Measurements from ENCODE around the gene RPS6KL1.
A peak's percentile ranks its signal among the peaks of the same experiment; 100 is the strongest.

Gene RPS6KL1

GRCh38 chr14:74921053-74921620 lies 1.9 kb downstream of the RPS6KL1 start:
- Histone ChIP-seq H3K4me3 (no peak overlapping the region), H3K36me3 (peaks cover 0 to 14% (median 0%) of the 10 kb centered on the region in 11 experiments; a peak in 3 of 22 replicates), H3K27me3 (no peaks in the 10 kb centered on the region), H4K20me1 (no peaks in the 10 kb centered on the region), H3K9me3 (replicated peaks in 1 of 11) (no peaks in the 10 kb centered on the region), H3K9ac (no peak overlapping the region), H3K27ac (no peak overlapping the region), H3K4me2 (no peak overlapping the region; a peak in 1 of 22 replicates), H3K4me1 (peaks cover 23 to 41% (median 29%) of the 10 kb centered on the region in 10 experiments)
- no peak for TF ChIP-seq Cebpa-rat (IDR thresholded peaks at IDR 0.05)

- no peak for TF ChIP-seq Cebpa-rat (IDR thresholded peaks at IDR 0.05)
- Histone ChIP-seq H3K4me1 (peaks cover 23 to 41% (median 30%) of the 10 kb centered on the region in 10 experiments), H3K9me3 (replicated peaks in 1 of 11) (no peaks in the 10 kb centered on the region), H3K4me2 (peak overlapping the region in 7 of 11 experiments; percentile 30 to 77 (median 52); a peak in 10 of 22 replicates), H3K27me3 (no peaks in the 10 kb centered on the region), H3K9ac (peak overlapping the region in 3 of 11 experiments; percentile 4 to 29 (median 8); a peak in 2 of 22 replicates), H3K4me3 (no peak overlapping the region), H3K27ac (peak overlapping the region in 5 of 11 experiments; percentile 17 to 47 (median 24); a peak in 5 of 22 replicates), H4K20me1 (no peaks in the 10 kb centered on the region), H3K36me3 (peaks cover 0 to 14% (median 0%) of the 10 kb centered on the region in 11 experiments; a peak in 3 of 22 replicates)
Measured at GRCh38 chr14:74920281-74920680, 2.8 kb downstream of the RPS6KL1 start.

- no peaks in the 10 kb centered on the region for H4K20me1 ChIP-seq
- H3K36me3 ChIP-seq: peaks cover 0 to 14% (median 0%) of the 10 kb centered on the region in 11 experiments; a peak in 3 of 22 replicates
- H3K27me3 ChIP-seq: no peaks in the 10 kb centered on the region
- peak overlapping the region in 6 of 11 experiments; percentile 17 to 47 (median 25); a peak in 6 of 22 replicates for H3K27ac ChIP-seq
- no peak overlapping the region for H3K4me3 ChIP-seq
- peaks cover 23 to 41% (median 30%) of the 10 kb centered on the region in 10 experiments for H3K4me1 ChIP-seq
- TF ChIP-seq Cebpa-rat (IDR thresholded peaks at IDR 0.05): no peak
- no peaks in the 10 kb centered on the region for H3K9me3 ChIP-seq (replicated peaks in 1 of 11)
- peak overlapping the region in 3 of 11 experiments; percentile 4 to 29 (median 8); a peak in 2 of 22 replicates for H3K9ac ChIP-seq
- H3K4me2 ChIP-seq: peak overlapping the region in 10 of 11 experiments; percentile 1 to 77 (median 42); a peak in 15 of 22 replicates
Measured at GRCh38 chr14:74919421-74920165, 3.5 kb downstream of the RPS6KL1 start.

- peak overlapping the region in 1 of 11 experiments; percentile 34; a peak in 1 of 22 replicates for H3K27ac ChIP-seq
- H3K9me3 ChIP-seq (replicated peaks in 1 of 11): no peaks in the 10 kb centered on the region
- H3K27me3 ChIP-seq: no peaks in the 10 kb centered on the region
Measured at GRCh38 chr14:74918380-74918779, 4.7 kb downstream of the RPS6KL1 start.

GRCh38 chr14:74917646-74918081 lies 5.4 kb downstream of the RPS6KL1 start:
- H3K9me3 ChIP-seq (replicated peaks in 1 of 11): no peaks in the 10 kb centered on the region
- H3K36me3 ChIP-seq: peaks cover 0 to 14% (median 0%) of the 10 kb centered on the region in 11 experiments; a peak in 3 of 22 replicates
- peak overlapping the region in 4 of 11 experiments; percentile 6 to 29 (median 16); a peak in 4 of 22 replicates for H3K9ac ChIP-seq
- H3K27me3 ChIP-seq: no peaks in the 10 kb centered on the region
- H4K20me1 ChIP-seq: no peaks in the 10 kb centered on the region
- peaks cover 18 to 34% (median 27%) of the 10 kb centered on the region in 10 experiments for H3K4me1 ChIP-seq
- peak overlapping the region in 3 of 11 experiments; percentile 10 to 19 (median 11); a peak in 1 of 22 replicates for H3K27ac ChIP-seq
- peak overlapping the region in 1 of 11 experiments; percentile 55; a peak in 2 of 22 replicates for H3K4me2 ChIP-seq
- no peak for TF ChIP-seq Cebpa-rat (IDR thresholded peaks at IDR 0.05)
- no peak overlapping the region for H3K4me3 ChIP-seq

More at GRCh38 chr14:74918380-74918779, 4.7 kb downstream of the RPS6KL1 start:
- Histone ChIP-seq H4K20me1 (no peaks in the 10 kb centered on the region), H3K9ac (no peak overlapping the region; a peak in 2 of 22 replicates), H3K4me2 (no peak overlapping the region), H3K36me3 (peaks cover 0 to 14% (median 0%) of the 10 kb centered on the region in 11 experiments; a peak in 3 of 22 replicates), H3K4me1 (peaks cover 22 to 39% (median 30%) of the 10 kb centered on the region in 10 experiments), H3K4me3 (no peak overlapping the region)
- no peak for TF ChIP-seq Cebpa-rat (IDR thresholded peaks at IDR 0.05)

- Histone ChIP-seq H3K4me1 (peaks cover 13 to 30% (median 24%) of the 10 kb centered on the region in 10 experiments), H3K9me3 (replicated peaks in 1 of 11) (no peaks in the 10 kb centered on the region), H3K27ac (peak overlapping the region in 3 of 11 experiments; percentile 10 to 19 (median 11); a peak in 1 of 22 replicates), H3K36me3 (peaks cover 0 to 14% (median 0%) of the 10 kb centered on the region in 11 experiments; a peak in 3 of 22 replicates), H3K4me2 (no peak overlapping the region), H4K20me1 (no peaks in the 10 kb centered on the region), H3K27me3 (no peaks in the 10 kb centered on the region), H3K9ac (peak overlapping the region in 6 of 11 experiments; percentile 5 to 32 (median 12); a peak in 5 of 22 replicates), H3K4me3 (no peak overlapping the region)
- no peak for TF ChIP-seq Cebpa-rat (IDR thresholded peaks at IDR 0.05)
Measured at GRCh38 chr14:74917178-74917543, 5.9 kb downstream of the RPS6KL1 start.

GRCh38 chr14:74915826-74916225 lies 7.2 kb downstream of the RPS6KL1 start:
- no peaks in the 10 kb centered on the region for H3K9me3 ChIP-seq (replicated peaks in 1 of 11)
- no peaks in the 10 kb centered on the region for H4K20me1 ChIP-seq
- H3K36me3 ChIP-seq: peaks cover 0 to 14% (median 0%) of the 10 kb centered on the region in 11 experiments; a peak in 3 of 22 replicates
- no peak overlapping the region for H3K27ac ChIP-seq
- no peak overlapping the region for H3K9ac ChIP-seq
- no peak for TF ChIP-seq Cebpa-rat (IDR thresholded peaks at IDR 0.05)
- no peak overlapping the region for H3K4me3 ChIP-seq
- H3K4me2 ChIP-seq: 0 out of 22 replicates have a peak overlapping the region, but pooled peaks of 1 of the 11 experiments have one; percentile 13
- no peaks in the 10 kb centered on the region for H3K27me3 ChIP-seq
- peaks cover 13 to 32% (median 24%) of the 10 kb centered on the region in 10 experiments; a peak in 19 of 20 replicates for H3K4me1 ChIP-seq

GRCh38 chr14:74915426-74915825 lies 7.6 kb downstream of the RPS6KL1 start:
- H4K20me1 ChIP-seq: no peaks in the 10 kb centered on the region
- H3K4me1 ChIP-seq: peaks cover 15 to 32% (median 23%) of the 10 kb centered on the region in 10 experiments
- no peak overlapping the region for H3K27ac ChIP-seq
- H3K9me3 ChIP-seq (replicated peaks in 1 of 11): no peaks in the 10 kb centered on the region
- no peak for TF ChIP-seq Cebpa-rat (IDR thresholded peaks at IDR 0.05)
- no peaks in the 10 kb centered on the region for H3K27me3 ChIP-seq
- H3K4me2 ChIP-seq: no peak overlapping the region
- peaks cover 0 to 14% (median 0%) of the 10 kb centered on the region in 11 experiments; a peak in 3 of 22 replicates for H3K36me3 ChIP-seq
- no peak overlapping the region for H3K9ac ChIP-seq
- H3K4me3 ChIP-seq: no peak overlapping the region

Measured in BLaER1 treated with 17β-estradiol and CSF1 and Interleukin-3, amounts not matched to agents 10 nM and 100 nM (cell line).